GM12801 (cell line): ENCODE data around the gene BRSK2.

ENCODE experiments used
- CTCF ChIP-seq: IDR thresholded peaks from one replicate; pipeline ENCODE4 v1.5.1; 2011; ENCODE audit warnings: control low read depth; ENCODE audit not compliant: insufficient read length; ENCODE audit errors: extremely low read depth

Gene BRSK2

GRCh38 chr11:1450344-1450875 is 60.7 kb downstream of the BRSK2 start:
- TF ChIP-seq CTCF, result no peak

GRCh38 chr11:1450949-1451710 is 61.4 kb downstream of the BRSK2 start:
- TF ChIP-seq CTCF, result no peak

- no peak for TF ChIP-seq CTCF
Observed at GRCh38 chr11:1451781-1452470, 62.2 kb downstream of the BRSK2 start.

GRCh38 chr11:1452744-1453143 is 63.0 kb downstream of the BRSK2 start:
- no peak for TF ChIP-seq CTCF

- TF ChIP-seq CTCF, result no peak
Observed at GRCh38 chr11:1453611-1454034, 63.9 kb downstream of the BRSK2 start.

- no peak for TF ChIP-seq CTCF
Observed at GRCh38 chr11:1454576-1454975, 64.8 kb downstream of the BRSK2 start.

GRCh38 chr11:1455032-1455762 is 65.5 kb downstream of the BRSK2 start:
- no peak for TF ChIP-seq CTCF
